HG02981 (cell line): ENCODE measurements around the gene TMEM187.

Experiments
- ATAC-seq: cut with Tn5 transposase; IDR thresholded peaks from one replicate; pipeline ENCODE4 v1.9.1; 2021; ENCODE audit warnings: mild to moderate bottlenecking, moderate library complexity; ENCODE audit not compliant: unreplicated experiment

TMEM187 gene

GRCh38 chrX:153934762-153935325 lies 37.7 kb upstream of the TMEM187 start, which contains the start of gene NAA10:
NAA10 (minus strand) TSS chrX:153935037; CDS start chrX:153934904, 133 bp downstream.
- peak; percentile 87 for ATAC-seq

GRCh38 chrX:153935326-153935851 lies 37.2 kb upstream of the TMEM187 start:
- ATAC-seq, result peak; percentile 22

- no peak for ATAC-seq
Measured at GRCh38 chrX:153937056-153937455, 35.5 kb upstream of the TMEM187 start.

- no peak for ATAC-seq
Measured at GRCh38 chrX:153938226-153938786, 34.2 kb upstream of the TMEM187 start.

GRCh38 chrX:153939573-153939972 lies 33.0 kb upstream of the TMEM187 start:
- no peak for ATAC-seq

- ATAC-seq, result no peak
Measured at GRCh38 chrX:153941336-153942252, 31.0 kb upstream of the TMEM187 start.

GRCh38 chrX:153944140-153944799 lies 28.3 kb upstream of the TMEM187 start, which contains the start of gene RENBP:
RENBP (minus strand) TSS chrX:153944643; CDS start chrX:153944610, 33 bp downstream.
- ATAC-seq, result no peak

- no peak for ATAC-seq
Measured at GRCh38 chrX:153944800-153945150, 27.8 kb upstream of the TMEM187 start.

- no peak for ATAC-seq
Measured at GRCh38 chrX:153945956-153946943, 26.3 kb upstream of the TMEM187 start.

GRCh38 chrX:153947009-153947769 lies 25.4 kb upstream of the TMEM187 start:
- ATAC-seq, result peak; percentile 68

- no peak for ATAC-seq
Measured at GRCh38 chrX:153948002-153948466, 24.5 kb upstream of the TMEM187 start.

- no peak for ATAC-seq
Measured at GRCh38 chrX:153948847-153949805, 23.4 kb upstream of the TMEM187 start.

- ATAC-seq, result no peak
Measured at GRCh38 chrX:153950127-153950526, 22.4 kb upstream of the TMEM187 start.

- ATAC-seq, result no peak
Measured at GRCh38 chrX:153951683-153952372, 20.7 kb upstream of the TMEM187 start.

GRCh38 chrX:153952373-153953026 lies 20.1 kb upstream of the TMEM187 start:
- ATAC-seq, result no peak

- ATAC-seq, result no peak
Measured at GRCh38 chrX:153953342-153953830, 19.2 kb upstream of the TMEM187 start.
